GM23338 (cell line): ENCODE measurements around the gene MAN2B2. TPM values are rescaled to one million over a fixed set of nuclear protein-coding genes. Genes with fewer than 3 reads are reported as not detected.

ENCODE experiments used
- ATAC-seq: fragments of 200-7000 bp; cut with Tn5 transposase; 3 replicates; pipeline ENCODE4 v1.9.1; 2020
- DNase-seq: peaks from one replicate; pipeline ENCODE4 v3.0.0-alpha.2; 2015; ENCODE audit warnings: low spot score
- H2AFZ ChIP-seq: fragments of 200-600 bp; sonication (generic); 2 replicates; pipeline ENCODE4 v1.8.0; 2016; ENCODE audit warnings: antibody characterized with exemption, mild to moderate bottlenecking, moderate library complexity
- H3F3A ChIP-seq: fragments of 200-600 bp; sonication (generic); replicated peaks from 2 replicates; pipeline ENCODE4 v1.8.0; 2017; ENCODE audit warnings: antibody characterized with exemption, mixed run types, low read depth
- H3K27ac ChIP-seq: fragments of 200-600 bp; sonication (generic); 2 replicates; pipeline ENCODE4 v1.6.1; 2016; ENCODE audit warnings: low read depth
- H3K27me3 ChIP-seq: fragments of 200-600 bp; sonication (generic); 2 replicates; pipeline ENCODE4 v1.8.0; 2016; ENCODE audit warnings: mild to moderate bottlenecking, mixed run types, moderate library complexity; ENCODE audit not compliant: insufficient read depth
- H3K36me3 ChIP-seq: fragments of 200-600 bp; sonication (generic); 2 replicates; pipeline ENCODE4 v1.8.0; 2016; ENCODE audit warnings: mild to moderate bottlenecking; ENCODE audit not compliant: insufficient read depth
- H3K4me1 ChIP-seq: fragments of 200-600 bp; sonication (generic); 2 replicates; pipeline ENCODE4 v1.8.0; 2016; ENCODE audit warnings: mild to moderate bottlenecking, moderate library complexity; ENCODE audit not compliant: insufficient read depth
- H3K4me2 ChIP-seq: fragments of 200-600 bp; sonication (generic); 2 replicates; pipeline ENCODE4 v1.7.1; 2017; ENCODE audit warnings: mixed run types
- H3K4me3 ChIP-seq: fragments of 200-600 bp; sonication (generic); 2 replicates; pipeline ENCODE4 v1.6.1; 2016; ENCODE audit warnings: mixed run types
- H3K79me2 ChIP-seq: fragments of 200-600 bp; sonication (generic); replicated peaks from 2 replicates; pipeline ENCODE4 v1.8.0; 2017; ENCODE audit warnings: mild to moderate bottlenecking; ENCODE audit not compliant: insufficient read depth
- H3K9me2 ChIP-seq: fragments of 200-600 bp; sonication (generic); 2 replicates; pipeline ENCODE4 v1.8.0; 2017; ENCODE audit not compliant: insufficient read depth
- H4K20me1 ChIP-seq: fragments of 200-600 bp; sonication (generic); replicated peaks from 2 replicates; pipeline ENCODE4 v1.8.0; 2017; ENCODE audit warnings: mild to moderate bottlenecking; ENCODE audit not compliant: insufficient read depth
- H3K27ac Mint-ChIP-seq: 2 replicates; pipeline ENCODE4 v1.8.0; 2020; ENCODE audit warnings: inconsistent platforms, mild to moderate bottlenecking, moderate library complexity, mixed read lengths
- H3K27me3 Mint-ChIP-seq: 3 replicates; pipeline ENCODE4 v1.8.0; 2022; ENCODE audit warnings: low read depth, mild to moderate bottlenecking, moderate library complexity, mixed read lengths, inconsistent platforms; ENCODE audit not compliant: insufficient read depth, poor library complexity
- H3K36me3 Mint-ChIP-seq: 3 replicates; pipeline ENCODE4 v1.8.0; 2021; ENCODE audit warnings: low read depth, mild to moderate bottlenecking, inconsistent platforms, moderate library complexity, mixed read lengths
- H3K4me1 Mint-ChIP-seq: 3 replicates; pipeline ENCODE4 v1.8.0; 2020; ENCODE audit warnings: mild to moderate bottlenecking, inconsistent platforms, mixed read lengths
- H3K4me3 Mint-ChIP-seq: 3 replicates; pipeline ENCODE4 v1.8.0; 2021; ENCODE audit warnings: moderate library complexity, mild to moderate bottlenecking, inconsistent platforms, mixed read lengths
- H3K9me3 Mint-ChIP-seq: 3 replicates; pipeline ENCODE4 v1.8.0; 2020; ENCODE audit warnings: moderate library complexity, mild to moderate bottlenecking, inconsistent platforms, mixed read lengths
- CREB1 ChIP-seq: fragments of 250-450 bp; sonication (Bioruptor Pico); IDR thresholded peaks from 2 replicates; pipeline ENCODE4 v1.5.0; 2020; ENCODE audit warnings: low read depth, mild to moderate bottlenecking, moderate library complexity
- CTCF ChIP-seq, 2 experiments: fragments of 200-600 bp in 1 of 2; sonication (generic) in 1 of 2; conservative IDR thresholded peaks; 2 replicates each; pipeline versions ENCODE4 v1.5.1 to v1.6.1; 2016 to 2017; ENCODE audit warnings: antibody characterized with exemption in 2 of 2, low read depth in 2 of 2, mild to moderate bottlenecking in 2 of 2, moderate library complexity in 1 of 2
- ETS1 ChIP-seq: IDR thresholded peaks from 2 replicates; pipeline ENCODE4 v1.6.1; 2016; ENCODE audit warnings: antibody characterized with exemption
- EZH2 ChIP-seq: fragments of 200-600 bp; sonication (generic); IDR thresholded peaks from one replicate; pipeline ENCODE4 v1.8.0; 2017; ENCODE audit warnings: antibody characterized with exemption, mild to moderate bottlenecking, low read depth; ENCODE audit not compliant: unreplicated experiment
- EZH2phosphoT487 ChIP-seq: fragments of 200-600 bp; sonication (generic); IDR thresholded peaks from one replicate; pipeline ENCODE4 v1.8.1; 2018; ENCODE audit warnings: antibody characterized with exemption; ENCODE audit not compliant: unreplicated experiment
- JUNB ChIP-seq: IDR thresholded peaks from one replicate; pipeline ENCODE4 v1.6.1; 2016; ENCODE audit warnings: antibody characterized with exemption; ENCODE audit not compliant: unreplicated experiment
- POLR2AphosphoS5 ChIP-seq: IDR thresholded peaks from 2 replicates; pipeline ENCODE4 v1.6.1; 2016; ENCODE audit warnings: antibody characterized with exemption, low read depth
- STAT1 ChIP-seq: IDR thresholded peaks from one replicate; pipeline ENCODE4 v1.6.1; 2016; ENCODE audit warnings: antibody characterized with exemption; ENCODE audit not compliant: unreplicated experiment
- ZNF114 ChIP-seq: fragments of 250-450 bp; sonication (Bioruptor Pico); IDR thresholded peaks from 2 replicates; pipeline ENCODE4 v1.5.0; 2020; ENCODE audit warnings: mild to moderate bottlenecking, moderate library complexity
- ZNF331 ChIP-seq: fragments of 250-450 bp; sonication (Bioruptor Pico); IDR thresholded peaks from 2 replicates; pipeline ENCODE4 v1.5.0; 2020; ENCODE audit warnings: low read depth, mild to moderate bottlenecking, moderate library complexity
- polyA plus RNA-seq: library from polyadenylated mRNA; unstranded; fragments of >200 nt; fragmentation: Nextera tagmentation; extraction: Ambion mirVana; gene quantifications from 2 replicates; pipeline ENCODE4 v1.2.1, GENCODE V29; 2016
- total RNA-seq: library from RNA; depleted of rRNA; stranded (reverse); fragments of >200 nt; shearing (Covaris generic); gene quantifications from 2 replicates; pipeline ENCODE4 v1.2.3, GENCODE V29; 2014

The MAN2B2 gene
- total and polyA plus RNA-seq, 2 experiments from 2014 or later, result 1.6 to 6.9 TPM

- no peaks in the 10 kb centered on the region for H3K9me3 Mint-ChIP-seq
- H3K27ac Mint-ChIP-seq, result no peak overlapping the region
- H3K9me2 ChIP-seq, result no peaks in the 10 kb centered on the region
Observed at GRCh38 chr4:6591313-6591712, 16.3 kb downstream of the MAN2B2 start.

GRCh38 chr4:6591781-6592180 lies 16.8 kb downstream of the MAN2B2 start:
- Mint-ChIP-seq H3K27me3 (peaks cover 9% of the 10 kb centered on the region), H3K27ac (no peak overlapping the region), H3K36me3 (no peaks in the 10 kb centered on the region), H3K9me3 (no peaks in the 10 kb centered on the region; the same call in 2 of the 3 replicates), H3K4me3 (no peak overlapping the region), H3K4me1 (no peaks in the 10 kb centered on the region)
- Histone ChIP-seq H2AFZ (no peak overlapping the region), H3F3A (no peaks in the 10 kb centered on the region), H3K36me3 (no peaks in the 10 kb centered on the region), H3K4me1 (no peaks in the 10 kb centered on the region), H3K4me3 (no peak overlapping the region), H3K27ac (no peak overlapping the region), H3K4me2 (no peak overlapping the region), H3K9me2 (no peaks in the 10 kb centered on the region), H3K27me3 (no peaks in the 10 kb centered on the region), H3K79me2 (no peaks in the 10 kb centered on the region), H4K20me1 (no peaks in the 10 kb centered on the region)
- TF ChIP-seq CTCF (conservative IDR thresholded peaks at IDR 0.05; ENCODE audit: low read depth in 2 of 2), result peak in 1 of 2 experiments; percentile 50; a peak in 2 of 4 replicates
- TF ChIP-seq ZNF114 (CRISPR knock-in tag), result no peak
- ATAC-seq (no peak), DNase-seq (no peak)

More at GRCh38 chr4:6591313-6591712, 16.3 kb downstream of the MAN2B2 start:
- TF ChIP-seq ZNF114 (CRISPR knock-in tag) (no peak), EZH2phosphoT487 (no peak), POLR2AphosphoS5 (no peak), CREB1 (CRISPR knock-in tag) (no peak), JUNB (no peak), STAT1 (no peak)
- Histone ChIP-seq H3K27me3 (no peaks in the 10 kb centered on the region), H3K4me2 (no peak overlapping the region), H3F3A (no peaks in the 10 kb centered on the region), H3K4me1 (no peaks in the 10 kb centered on the region), H2AFZ (no peak overlapping the region), H3K36me3 (no peaks in the 10 kb centered on the region), H3K4me3 (no peak overlapping the region), H3K79me2 (no peaks in the 10 kb centered on the region), H4K20me1 (no peaks in the 10 kb centered on the region), H3K27ac (no peak overlapping the region)
- Mint-ChIP-seq H3K4me1 (no peaks in the 10 kb centered on the region), H3K4me3 (no peak overlapping the region), H3K36me3 (no peaks in the 10 kb centered on the region), H3K27me3 (peaks cover 6% of the 10 kb centered on the region)
- ATAC-seq (no peak), DNase-seq (no peak)

GRCh38 chr4:6592804-6593563 lies 18.0 kb downstream of the MAN2B2 start:
- Histone ChIP-seq H3K4me2 (no peak overlapping the region), H3K79me2 (no peaks in the 10 kb centered on the region), H3F3A (no peaks in the 10 kb centered on the region), H3K36me3 (no peaks in the 10 kb centered on the region), H2AFZ (no peak overlapping the region), H3K27me3 (no peaks in the 10 kb centered on the region), H3K4me3 (no peak overlapping the region), H3K4me1 (no peaks in the 10 kb centered on the region), H3K9me2 (no peaks in the 10 kb centered on the region), H4K20me1 (no peaks in the 10 kb centered on the region), H3K27ac (no peak overlapping the region)
- no peaks in the 10 kb centered on the region; the same call in 2 of the 3 replicates for H3K9me3 Mint-ChIP-seq
- TF ChIP-seq CREB1 (CRISPR knock-in tag) (no peak), ZNF331 (CRISPR knock-in tag) (no peak), CTCF (conservative IDR thresholded peaks at IDR 0.05; ENCODE audit: low read depth in 2 of 2) (no peak), EZH2 (no peak), STAT1 (no peak), ETS1 (no peak)
- no peak for ATAC-seq
- peaks cover 9% of the 10 kb centered on the region for H3K27me3 Mint-ChIP-seq
- no peaks in the 10 kb centered on the region for H3K4me1 Mint-ChIP-seq
- H3K27ac Mint-ChIP-seq, result no peak overlapping the region
- H3K36me3 Mint-ChIP-seq, result no peaks in the 10 kb centered on the region
- DNase-seq, result no peak
- H3K4me3 Mint-ChIP-seq, result no peak overlapping the region
